Measurements from ENCODE around the gene MAP2K6.
A peak's percentile ranks its signal among the peaks of the same experiment; 100 is the strongest.

The MAP2K6 gene

GRCh38 chr17:69596141-69596540, 181.6 kb downstream of the MAP2K6 start:
- no peak overlapping the region for H2AFZ ChIP-seq (ENCODE audit: low read length)

GRCh38 chr17:69597898-69598692, 183.6 kb downstream of the MAP2K6 start:
- H3K79me2 ChIP-seq (ENCODE audit: insufficient read depth, low read length), result no peaks in the 10 kb centered on the region
- H3K9me2 ChIP-seq (replicated peaks; ENCODE audit: low read depth, low read length), result no peaks in the 10 kb centered on the region
- no peak overlapping the region for H3K9ac ChIP-seq (ENCODE audit: low read depth, low read length, poor library complexity, severe bottlenecking)
- no peaks in the 10 kb centered on the region for H3K9me3 ChIP-seq (ENCODE audit: insufficient read depth, low read depth, low read length)
- H3K4me3 ChIP-seq (ENCODE audit: low read length, poor library complexity, severe bottlenecking), result no peak overlapping the region
- H3F3A ChIP-seq (ENCODE audit: low read depth), result no peaks in the 10 kb centered on the region
- H2AFZ ChIP-seq (ENCODE audit: low read length), result no peak overlapping the region
- H3K27me3 ChIP-seq (ENCODE audit: insufficient read depth, low read length, poor library complexity, severe bottlenecking), result no peaks in the 10 kb centered on the region
- H3K4me1 ChIP-seq (ENCODE audit: insufficient read depth, low read length, poor library complexity, severe bottlenecking), result peaks cover 13% of the 10 kb centered on the region
- H3K36me3 ChIP-seq (ENCODE audit: insufficient read depth, low read length), result no peaks in the 10 kb centered on the region
- no peak overlapping the region for H3K4me2 ChIP-seq (ENCODE audit: low read depth, low read length, poor library complexity, severe bottlenecking)
- no peaks in the 10 kb centered on the region for H4K20me1 ChIP-seq (ENCODE audit: insufficient read depth, low read length, poor library complexity, severe bottlenecking)
- TF ChIP-seq CTCF (conservative IDR thresholded peaks at IDR 0.05; ENCODE audit: low read length), result no peak

More at GRCh38 chr17:69596141-69596540, 181.6 kb downstream of the MAP2K6 start:
- Histone ChIP-seq H3K9me2 (replicated peaks; ENCODE audit: low read depth, low read length) (no peaks in the 10 kb centered on the region), H3K4me2 (ENCODE audit: low read depth, low read length, poor library complexity, severe bottlenecking) (no peak overlapping the region), H4K20me1 (ENCODE audit: insufficient read depth, low read length, poor library complexity, severe bottlenecking) (no peaks in the 10 kb centered on the region), H3K79me2 (ENCODE audit: insufficient read depth, low read length) (no peaks in the 10 kb centered on the region), H3K27me3 (ENCODE audit: insufficient read depth, low read length, poor library complexity, severe bottlenecking) (no peaks in the 10 kb centered on the region), H3F3A (ENCODE audit: low read depth) (no peaks in the 10 kb centered on the region), H3K36me3 (ENCODE audit: insufficient read depth, low read length) (no peaks in the 10 kb centered on the region), H3K9me3 (ENCODE audit: insufficient read depth, low read depth, low read length) (no peaks in the 10 kb centered on the region), H3K4me1 (ENCODE audit: insufficient read depth, low read length, poor library complexity, severe bottlenecking) (no peaks in the 10 kb centered on the region), H3K4me3 (ENCODE audit: low read length, poor library complexity, severe bottlenecking) (no peak overlapping the region), H3K9ac (ENCODE audit: low read depth, low read length, poor library complexity, severe bottlenecking) (no peak overlapping the region)
- TF ChIP-seq CTCF (conservative IDR thresholded peaks at IDR 0.05; ENCODE audit: low read length) (no peak), EZH2phosphoT487 (IDR thresholded peaks at IDR 0.05; ENCODE audit: borderline replicate concordance) (no peak)

- Histone ChIP-seq H3F3A (ENCODE audit: low read depth) (no peaks in the 10 kb centered on the region), H3K9ac (ENCODE audit: low read depth, low read length, poor library complexity, severe bottlenecking) (no peak overlapping the region), H2AFZ (ENCODE audit: low read length) (no peak overlapping the region), H4K20me1 (ENCODE audit: insufficient read depth, low read length, poor library complexity, severe bottlenecking) (no peaks in the 10 kb centered on the region), H3K9me3 (ENCODE audit: insufficient read depth, low read depth, low read length) (no peaks in the 10 kb centered on the region), H3K4me3 (ENCODE audit: low read length, poor library complexity, severe bottlenecking) (no peak overlapping the region), H3K9me2 (replicated peaks; ENCODE audit: low read depth, low read length) (no peaks in the 10 kb centered on the region), H3K79me2 (ENCODE audit: insufficient read depth, low read length) (no peaks in the 10 kb centered on the region), H3K4me2 (ENCODE audit: low read depth, low read length, poor library complexity, severe bottlenecking) (peak overlapping the region; percentile 37), H3K4me1 (ENCODE audit: insufficient read depth, low read length, poor library complexity, severe bottlenecking) (peaks cover 23% of the 10 kb centered on the region), H3K27me3 (ENCODE audit: insufficient read depth, low read length, poor library complexity, severe bottlenecking) (no peaks in the 10 kb centered on the region), H3K36me3 (ENCODE audit: insufficient read depth, low read length) (no peaks in the 10 kb centered on the region)
- TF ChIP-seq EZH2phosphoT487 (IDR thresholded peaks at IDR 0.05; ENCODE audit: borderline replicate concordance), result no peak
- TF ChIP-seq CTCF (conservative IDR thresholded peaks at IDR 0.05; ENCODE audit: low read length), result no peak
Measured at GRCh38 chr17:69602972-69603371, 188.5 kb downstream of the MAP2K6 start.
